ENCODE measurements around the gene KCNG4. TPM values are rescaled to one million over a fixed set of nuclear protein-coding genes. Genes with fewer than 3 reads are reported as not detected.
"Not testable (repeated sequence)": the region's sequence is repeated elsewhere in the genome, so short reads cannot be mapped to it uniquely, and the experiment has no call there.

The KCNG4 gene
- polyA plus RNA-seq, 4 donors, result 0.05 TPM; not detected in 3

GRCh38 chr16:84212154-84212553 lies 27.7 kb downstream of the KCNG4 start:
- no peak for DNase-seq (ENCODE audit: low read depth in 4 of 4, low spot score in 3 of 4)

GRCh38 chr16:84209989-84210388 lies 29.8 kb downstream of the KCNG4 start:
- no peak for DNase-seq (ENCODE audit: low read depth in 4 of 4, low spot score in 3 of 4)

GRCh38 chr16:84207879-84208278 lies 31.9 kb downstream of the KCNG4 start:
- DNase-seq (ENCODE audit: low read depth in 4 of 4, low spot score in 3 of 4), result no peak

GRCh38 chr16:84207251-84207650 lies 32.6 kb downstream of the KCNG4 start:
- peak in 1 of 4 donors; percentile 36 for DNase-seq (ENCODE audit: low read depth in 4 of 4, low spot score in 3 of 4)

- no peak for DNase-seq (ENCODE audit: low read depth in 4 of 4, low spot score in 3 of 4)
These were observed 33.7 kb downstream of the KCNG4 start for GRCh38 chr16:84205976-84206691.

- not testable (repeated sequence) for DNase-seq (ENCODE audit: low read depth in 4 of 4, low spot score in 3 of 4)
These were observed 34.7 kb downstream of the KCNG4 start for GRCh38 chr16:84205123-84205522.

GRCh38 chr16:84204551-84204950 lies 35.3 kb downstream of the KCNG4 start:
- not testable (repeated sequence) for DNase-seq (ENCODE audit: low read depth in 4 of 4, low spot score in 3 of 4)

GRCh38 chr16:84199861-84200260 lies 40.0 kb downstream of the KCNG4 start:
- no peak for DNase-seq (ENCODE audit: low read depth in 4 of 4, low spot score in 3 of 4)

GRCh38 chr16:84199097-84199496 lies 40.7 kb downstream of the KCNG4 start:
- no peak for DNase-seq (ENCODE audit: low read depth in 4 of 4, low spot score in 3 of 4)

GRCh38 chr16:84198401-84198800 lies 41.4 kb downstream of the KCNG4 start:
- no peak for DNase-seq (ENCODE audit: low read depth in 4 of 4, low spot score in 3 of 4)

GRCh38 chr16:84197466-84198128 lies 42.2 kb downstream of the KCNG4 start:
- no peak for DNase-seq (ENCODE audit: low read depth in 4 of 4, low spot score in 3 of 4)

GRCh38 chr16:84196727-84197394 lies 43.0 kb downstream of the KCNG4 start:
- no peak for DNase-seq (ENCODE audit: low read depth in 4 of 4, low spot score in 3 of 4)

GRCh38 chr16:84196101-84196500 lies 43.7 kb downstream of the KCNG4 start:
- DNase-seq (ENCODE audit: low read depth in 4 of 4, low spot score in 3 of 4), result no peak

- DNase-seq (ENCODE audit: low read depth in 4 of 4, low spot score in 3 of 4), result no peak
These were observed 44.4 kb downstream of the KCNG4 start for GRCh38 chr16:84195201-84196093.

- DNase-seq (ENCODE audit: low read depth in 4 of 4, low spot score in 3 of 4), result no peak
These were observed 45.2 kb downstream of the KCNG4 start for GRCh38 chr16:84194470-84195200.

- DNase-seq (ENCODE audit: low read depth in 4 of 4, low spot score in 3 of 4), result no peak
These were observed 45.8 kb downstream of the KCNG4 start for GRCh38 chr16:84194018-84194417.

GRCh38 chr16:84193480-84193879 lies 46.3 kb downstream of the KCNG4 start:
- no peak for DNase-seq (ENCODE audit: low read depth in 4 of 4, low spot score in 3 of 4)

GRCh38 chr16:84191466-84191865 lies 48.3 kb downstream of the KCNG4 start:
- DNase-seq (ENCODE audit: low read depth in 4 of 4, low spot score in 3 of 4), result no peak

- no peak for DNase-seq (ENCODE audit: low read depth in 4 of 4, low spot score in 3 of 4)
These were observed 49.0 kb downstream of the KCNG4 start, which contains the start of gene ADAD2 for GRCh38 chr16:84190731-84191388. TSS of gene ADAD2 (plus strand) at chr16:84191157. CDS start at chr16:84191231, 74 bp downstream.
